Measurements from ENCODE around the gene P2RY12.

The P2RY12 gene

DNA sequence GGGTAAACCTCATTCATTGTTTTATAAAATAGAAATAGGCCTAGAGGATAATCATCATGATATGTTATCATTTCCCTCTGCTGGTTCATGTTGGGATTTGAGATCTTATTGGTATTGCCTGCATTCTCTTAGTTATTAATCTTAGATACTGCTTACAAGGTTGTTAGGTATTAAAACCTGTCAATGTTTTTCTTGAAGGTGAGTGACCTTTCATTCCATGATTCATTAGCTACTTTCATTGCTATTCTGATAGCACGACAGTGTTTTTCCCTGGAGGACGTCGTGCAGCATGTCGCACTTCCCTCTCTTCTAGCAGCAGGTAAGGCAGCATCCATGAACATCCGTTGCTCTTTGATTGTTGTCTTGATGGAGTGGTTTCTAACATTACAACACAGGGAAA is 17.1 kb downstream of the P2RY12 start:
- H3K27ac ChIP-seq: no peak overlapping the region
- TF ChIP-seq CTCF (IDR thresholded peaks at IDR 0.05) (no peak), ZFX (IDR thresholded peaks at IDR 0.05; ENCODE audit: borderline replicate concordance) (no peak)

DNA sequence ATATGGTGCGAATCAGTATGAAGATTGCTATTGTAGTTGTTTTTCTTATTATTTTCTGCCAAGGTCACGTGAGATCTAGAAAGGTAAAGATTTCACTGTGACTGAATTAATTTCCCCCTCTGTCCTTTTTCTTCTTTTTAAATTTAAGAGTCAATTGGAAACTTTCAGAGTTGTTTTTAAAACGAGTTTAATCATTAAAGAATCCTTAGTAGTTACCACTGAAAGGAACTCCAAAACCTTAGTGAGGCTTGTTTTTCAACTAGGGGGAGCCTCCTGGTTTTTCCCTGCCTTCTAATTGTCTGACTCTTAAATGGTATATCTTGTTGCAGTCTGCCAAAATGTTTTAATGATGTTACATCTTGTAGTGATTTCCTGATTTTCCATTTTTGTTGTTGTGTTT is 17.6 kb downstream of the P2RY12 start:
- no peak overlapping the region for H3K27ac ChIP-seq
- TF ChIP-seq CTCF (IDR thresholded peaks at IDR 0.05) (no peak), ZFX (IDR thresholded peaks at IDR 0.05; ENCODE audit: borderline replicate concordance) (no peak)

DNA sequence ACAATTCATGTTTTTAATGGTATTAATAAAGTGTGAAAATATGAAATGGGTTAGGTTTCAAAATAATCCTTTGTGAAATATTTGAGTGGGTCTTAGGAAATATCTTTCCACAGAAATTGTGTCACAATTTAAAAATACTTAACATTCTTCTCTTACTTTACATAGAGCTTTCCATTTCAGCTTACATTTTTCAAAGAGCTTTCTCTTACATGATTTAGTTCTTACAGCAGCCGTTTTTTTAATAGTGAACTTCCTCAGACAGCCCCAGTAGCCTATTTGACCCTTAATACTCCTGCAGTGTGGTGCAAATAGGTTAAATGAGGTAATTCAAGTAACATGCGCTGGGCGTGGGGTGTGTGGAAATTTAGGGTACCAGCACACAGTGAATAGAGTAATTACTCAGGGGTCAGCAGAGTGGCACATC is 21.8 kb downstream of the P2RY12 start:
- TF ChIP-seq CTCF (IDR thresholded peaks at IDR 0.05) (no peak), ZFX (IDR thresholded peaks at IDR 0.05; ENCODE audit: borderline replicate concordance) (no peak)
- no peak overlapping the region for H3K27ac ChIP-seq

DNA sequence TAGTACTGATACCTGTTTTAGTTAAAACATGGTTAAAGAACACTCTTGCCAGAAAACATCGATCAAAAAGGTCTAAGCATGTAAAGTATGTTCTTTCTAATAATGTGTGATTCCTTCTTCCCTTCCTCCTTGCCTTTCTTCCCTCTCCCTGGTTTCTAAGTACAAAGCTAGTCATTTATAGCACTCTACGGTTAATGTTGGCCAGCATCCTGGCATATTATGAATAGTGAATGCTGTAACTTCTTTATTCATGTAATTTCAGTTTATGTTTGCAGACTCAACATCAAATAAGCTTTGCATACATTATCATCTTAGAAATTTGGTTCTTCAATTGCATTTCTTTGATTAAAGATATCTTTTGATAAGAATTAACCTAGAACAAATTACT is 27.1 kb downstream of the P2RY12 start:
- TF ChIP-seq CTCF (IDR thresholded peaks at IDR 0.05) (no peak), ZFX (IDR thresholded peaks at IDR 0.05; ENCODE audit: borderline replicate concordance) (no peak)
- H3K27ac ChIP-seq: no peak overlapping the region

GRCh38 chr3:151356794-151357462 is 27.6 kb downstream of the P2RY12 start:
- no peak overlapping the region for H3K27ac ChIP-seq
- TF ChIP-seq CTCF (IDR thresholded peaks at IDR 0.05) (no peak), ZFX (IDR thresholded peaks at IDR 0.05; ENCODE audit: borderline replicate concordance) (no peak)

DNA sequence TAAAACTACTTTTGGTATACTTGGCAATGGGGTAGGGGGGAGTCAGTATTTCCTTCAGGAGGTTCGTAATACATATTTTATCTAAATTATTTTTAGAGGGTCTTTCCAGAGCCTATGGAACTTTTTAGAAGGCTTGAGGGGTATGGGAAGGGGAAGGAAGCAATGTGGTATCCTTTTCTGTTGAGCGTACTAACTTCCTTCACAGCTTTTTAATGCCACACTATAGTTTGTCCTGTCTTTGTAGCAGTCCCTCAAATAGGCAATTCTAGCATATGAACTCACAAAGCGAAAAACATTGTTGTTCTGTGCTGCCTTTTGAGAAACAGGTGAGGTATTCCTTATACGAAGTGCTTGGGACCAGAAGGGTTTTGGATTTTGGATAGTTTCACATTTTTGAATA is 32.9 kb downstream of the P2RY12 start:
- no peak overlapping the region for H3K27ac ChIP-seq

More for the DNA sequence above, 32.9 kb downstream of the P2RY12 start:
- TF ChIP-seq CTCF (IDR thresholded peaks at IDR 0.05) (no peak), ZFX (IDR thresholded peaks at IDR 0.05; ENCODE audit: borderline replicate concordance) (no peak)
